Measurements from ENCODE around the gene HNF1A. TPM values are rescaled to one million over a fixed set of nuclear protein-coding genes. Genes with fewer than 3 reads are reported as not detected.
"Not testable (repeated sequence)": the region's sequence is repeated elsewhere in the genome, so short reads cannot be mapped to it uniquely, and the experiment has no call there.

The HNF1A gene
- total RNA-seq, 1 donor from 2014 or later: not detected

DNA sequence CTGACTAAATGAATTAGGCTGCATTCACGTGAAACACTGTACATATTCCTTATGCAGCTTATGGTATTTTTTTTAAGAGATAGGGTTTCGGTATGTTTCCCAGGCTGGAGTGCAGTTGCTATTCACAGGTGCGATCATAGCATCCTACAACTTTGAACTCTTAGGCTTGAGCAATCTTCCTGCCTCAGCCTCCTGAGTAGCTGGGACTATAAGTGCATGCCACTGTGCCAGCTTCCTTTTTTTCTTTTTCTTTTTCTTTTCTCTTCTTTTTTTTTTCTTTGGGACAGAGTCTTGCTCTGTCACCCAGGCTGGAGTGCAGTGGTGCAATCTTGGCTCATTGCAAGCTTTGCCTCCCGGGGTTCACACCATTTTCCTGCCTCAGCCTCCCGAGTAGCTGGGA, 38.3 kb upstream of the HNF1A start:
- H3K4me1 ChIP-seq (ENCODE audit: control insufficient read depth in 3 of 3, insufficient read depth in 3 of 3, low read length in 3 of 3): no peaks in the 10 kb centered on the region
- H3K9me3 ChIP-seq (ENCODE audit: control insufficient read depth in 3 of 3, low read length in 3 of 3): no peaks in the 10 kb centered on the region
- H3K36me3 ChIP-seq (ENCODE audit: control insufficient read depth in 3 of 3, insufficient read depth in 3 of 3, low read length in 3 of 3): no peaks in the 10 kb centered on the region
- H3K4me3 ChIP-seq (ENCODE audit: low read length in 3 of 3): no peak overlapping the region
- H3K9ac ChIP-seq (ENCODE audit: low read depth in 1 of 3, low read length in 3 of 3): no peak overlapping the region
- no peak overlapping the region for H3K27ac ChIP-seq (ENCODE audit: low read depth, low read length)
- H3K27me3 ChIP-seq (ENCODE audit: control insufficient read depth in 3 of 3, insufficient read depth in 3 of 3, low read length in 3 of 3): peaks cover 0 to 2% (median 2%) of the 10 kb centered on the region in 3 donors

DNA sequence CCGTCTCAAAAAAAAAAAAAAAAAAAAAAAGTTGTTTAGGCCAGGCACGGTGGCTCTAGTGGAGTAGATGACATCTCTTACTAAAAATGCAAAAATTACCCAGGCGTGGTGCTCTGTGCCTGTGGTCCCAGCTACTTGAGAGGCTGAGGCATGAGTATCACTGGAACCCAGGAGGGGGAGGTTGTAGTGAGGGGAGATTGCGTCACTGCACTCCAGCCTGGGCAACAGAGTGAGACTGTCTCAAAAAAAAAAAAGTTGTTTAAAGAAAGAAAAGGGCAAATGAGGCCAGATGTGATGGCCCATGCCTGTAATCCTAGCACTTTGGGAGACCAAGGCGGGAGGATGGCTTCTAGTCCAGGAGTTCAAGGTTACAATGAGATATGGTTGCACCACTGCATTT, 37.5 kb upstream of the HNF1A start:
- no peaks in the 10 kb centered on the region for H3K9me3 ChIP-seq (ENCODE audit: control insufficient read depth in 3 of 3, low read length in 3 of 3)
- no peak overlapping the region for H3K4me3 ChIP-seq (ENCODE audit: low read length in 3 of 3)
- H3K36me3 ChIP-seq (ENCODE audit: control insufficient read depth in 3 of 3, insufficient read depth in 3 of 3, low read length in 3 of 3): no peaks in the 10 kb centered on the region
- H3K27me3 ChIP-seq (ENCODE audit: control insufficient read depth in 3 of 3, insufficient read depth in 3 of 3, low read length in 3 of 3): peaks cover 0 to 2% (median 2%) of the 10 kb centered on the region in 3 donors
- no peaks in the 10 kb centered on the region for H3K4me1 ChIP-seq (ENCODE audit: control insufficient read depth in 3 of 3, insufficient read depth in 3 of 3, low read length in 3 of 3)
- no peak overlapping the region for H3K9ac ChIP-seq (ENCODE audit: low read depth in 1 of 3, low read length in 3 of 3)
- no peak overlapping the region for H3K27ac ChIP-seq (ENCODE audit: low read depth, low read length)

DNA sequence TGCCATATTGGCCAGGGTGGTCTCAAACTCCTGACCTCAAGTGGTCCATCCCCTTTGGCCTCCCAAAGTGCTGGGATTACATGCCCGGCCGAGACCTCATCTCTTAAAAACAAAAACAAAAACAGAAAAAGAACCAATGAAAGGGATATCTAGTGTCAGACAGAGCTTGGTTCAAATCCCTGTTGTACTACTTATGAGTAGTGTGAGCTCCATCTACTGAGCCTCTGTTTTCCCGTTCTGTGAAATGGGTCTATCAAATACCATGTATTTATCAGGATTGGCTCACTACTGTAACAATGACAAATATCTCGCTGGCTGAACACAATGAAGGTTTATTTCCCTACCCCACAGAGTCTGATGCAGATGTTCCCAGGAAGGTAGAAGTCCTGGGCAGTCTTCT, 36.9 kb upstream of the HNF1A start:
- H3K27ac ChIP-seq (ENCODE audit: low read depth, low read length): no peak overlapping the region
- H3K9me3 ChIP-seq (ENCODE audit: control insufficient read depth in 3 of 3, low read length in 3 of 3): no peaks in the 10 kb centered on the region
- no peaks in the 10 kb centered on the region for H3K36me3 ChIP-seq (ENCODE audit: control insufficient read depth in 3 of 3, insufficient read depth in 3 of 3, low read length in 3 of 3)
- H3K9ac ChIP-seq (ENCODE audit: low read depth in 1 of 3, low read length in 3 of 3): no peak overlapping the region
- no peaks in the 10 kb centered on the region for H3K4me1 ChIP-seq (ENCODE audit: control insufficient read depth in 3 of 3, insufficient read depth in 3 of 3, low read length in 3 of 3)
- H3K27me3 ChIP-seq (ENCODE audit: control insufficient read depth in 3 of 3, insufficient read depth in 3 of 3, low read length in 3 of 3): peaks cover 0 to 2% (median 0%) of the 10 kb centered on the region in 3 donors
- H3K4me3 ChIP-seq (ENCODE audit: low read length in 3 of 3): no peak overlapping the region

DNA sequence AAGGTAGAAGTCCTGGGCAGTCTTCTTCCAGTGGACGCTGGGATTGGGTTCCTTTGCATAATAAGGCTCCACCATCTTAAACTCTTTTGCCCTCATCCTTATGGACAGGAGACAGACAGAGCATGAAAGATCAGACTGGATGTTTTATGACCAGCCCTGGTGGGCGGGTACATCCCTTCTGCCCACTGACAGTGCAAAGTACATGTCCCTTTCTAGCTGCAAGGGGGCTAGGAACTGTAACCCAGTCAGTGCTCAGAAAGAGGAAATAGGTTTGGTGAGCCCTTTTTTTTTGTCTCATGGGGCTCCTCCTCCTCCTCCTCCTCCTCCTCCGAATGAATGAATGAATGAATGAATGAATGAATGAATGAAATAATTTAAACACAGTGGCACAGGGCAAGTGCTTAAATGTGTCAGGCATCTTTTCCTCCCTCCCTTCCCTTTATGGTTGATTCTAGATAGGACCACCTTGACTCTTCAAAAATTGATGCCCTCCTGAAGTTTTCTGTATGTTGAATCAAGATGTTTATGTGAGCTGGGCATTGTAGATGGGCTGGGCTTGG, 36.4 kb upstream of the HNF1A start:
- no peak overlapping the region for H3K4me3 ChIP-seq (ENCODE audit: low read length in 3 of 3)
- H3K9me3 ChIP-seq (ENCODE audit: control insufficient read depth in 3 of 3, low read length in 3 of 3): no peaks in the 10 kb centered on the region
- H3K27me3 ChIP-seq (ENCODE audit: control insufficient read depth in 3 of 3, insufficient read depth in 3 of 3, low read length in 3 of 3): peaks cover 0 to 2% (median 0%) of the 10 kb centered on the region in 3 donors
- H3K4me1 ChIP-seq (ENCODE audit: control insufficient read depth in 3 of 3, insufficient read depth in 3 of 3, low read length in 3 of 3): no peaks in the 10 kb centered on the region
- no peak overlapping the region for H3K9ac ChIP-seq (ENCODE audit: low read depth in 1 of 3, low read length in 3 of 3)
- H3K27ac ChIP-seq (ENCODE audit: low read depth, low read length): no peak overlapping the region
- H3K36me3 ChIP-seq (ENCODE audit: control insufficient read depth in 3 of 3, insufficient read depth in 3 of 3, low read length in 3 of 3): no peaks in the 10 kb centered on the region

DNA sequence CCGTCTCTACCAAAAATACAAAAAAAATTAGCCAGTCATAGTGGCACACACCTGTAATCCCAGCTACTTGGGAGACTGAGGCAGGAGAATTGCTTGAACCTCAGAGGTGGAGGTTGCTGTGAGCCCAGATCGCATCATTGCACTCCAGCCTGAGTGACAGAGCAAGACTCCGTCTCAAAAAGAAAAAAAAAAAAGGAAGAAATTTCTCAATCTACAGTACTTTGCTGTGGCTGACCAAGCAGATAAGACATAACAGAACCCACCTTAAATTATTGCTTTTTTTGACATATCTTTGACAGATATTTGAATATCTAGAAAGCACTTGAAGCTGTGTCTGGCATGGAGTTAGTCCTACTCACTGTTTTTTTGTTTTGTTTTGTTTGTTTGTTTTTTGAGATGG, 34.9 kb upstream of the HNF1A start:
- Histone ChIP-seq H3K9ac (ENCODE audit: low read depth in 1 of 3, low read length in 3 of 3) (no peak overlapping the region), H3K27ac (ENCODE audit: low read depth, low read length) (no peak overlapping the region), H3K36me3 (ENCODE audit: control insufficient read depth in 3 of 3, insufficient read depth in 3 of 3, low read length in 3 of 3) (no peaks in the 10 kb centered on the region), H3K4me3 (ENCODE audit: low read length in 3 of 3) (no peak overlapping the region), H3K9me3 (ENCODE audit: control insufficient read depth in 3 of 3, low read length in 3 of 3) (no peaks in the 10 kb centered on the region), H3K27me3 (ENCODE audit: control insufficient read depth in 3 of 3, insufficient read depth in 3 of 3, low read length in 3 of 3) (peaks cover 0 to 3% (median 2%) of the 10 kb centered on the region in 3 donors), H3K4me1 (ENCODE audit: control insufficient read depth in 3 of 3, insufficient read depth in 3 of 3, low read length in 3 of 3) (no peaks in the 10 kb centered on the region)

DNA sequence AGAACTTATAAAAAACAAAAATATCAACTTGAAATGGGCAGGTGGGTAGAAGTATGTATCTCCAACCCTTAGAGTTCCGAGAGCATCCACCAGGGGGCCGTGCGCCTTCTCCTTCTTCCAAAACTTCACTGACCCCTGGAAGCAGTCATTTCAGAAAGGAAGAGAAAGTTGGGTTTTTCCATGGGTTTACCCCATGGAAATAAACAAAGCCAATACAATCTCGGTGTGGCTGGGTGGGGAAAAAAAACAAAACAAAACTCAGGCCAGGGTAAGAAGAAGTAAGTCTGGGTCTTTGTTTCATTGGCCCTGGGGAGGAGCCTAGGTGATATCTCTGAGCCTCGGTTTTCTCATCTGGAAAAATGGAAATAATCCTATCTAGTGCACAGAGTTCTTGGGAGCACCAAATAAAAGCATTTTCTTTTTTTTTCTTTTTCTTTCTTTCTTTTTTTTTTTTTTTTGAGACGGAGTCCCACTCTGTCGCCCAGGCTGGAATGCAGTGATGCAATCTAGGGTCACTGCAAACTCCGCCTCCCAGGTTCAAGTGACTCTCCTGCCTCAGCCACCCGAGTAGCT, 33.6 kb upstream of the HNF1A start:
- H3K27me3 ChIP-seq (ENCODE audit: control insufficient read depth in 3 of 3, insufficient read depth in 3 of 3, low read length in 3 of 3): peaks cover 0 to 3% (median 2%) of the 10 kb centered on the region in 3 donors
- no peaks in the 10 kb centered on the region for H3K36me3 ChIP-seq (ENCODE audit: control insufficient read depth in 3 of 3, insufficient read depth in 3 of 3, low read length in 3 of 3)
- H3K9ac ChIP-seq (ENCODE audit: low read depth in 1 of 3, low read length in 3 of 3): no peak overlapping the region
- no peaks in the 10 kb centered on the region for H3K9me3 ChIP-seq (ENCODE audit: control insufficient read depth in 3 of 3, low read length in 3 of 3)
- H3K27ac ChIP-seq (ENCODE audit: low read depth, low read length): no peak overlapping the region
- H3K4me3 ChIP-seq (ENCODE audit: low read length in 3 of 3): no peak overlapping the region
- no peaks in the 10 kb centered on the region for H3K4me1 ChIP-seq (ENCODE audit: control insufficient read depth in 3 of 3, insufficient read depth in 3 of 3, low read length in 3 of 3)

DNA sequence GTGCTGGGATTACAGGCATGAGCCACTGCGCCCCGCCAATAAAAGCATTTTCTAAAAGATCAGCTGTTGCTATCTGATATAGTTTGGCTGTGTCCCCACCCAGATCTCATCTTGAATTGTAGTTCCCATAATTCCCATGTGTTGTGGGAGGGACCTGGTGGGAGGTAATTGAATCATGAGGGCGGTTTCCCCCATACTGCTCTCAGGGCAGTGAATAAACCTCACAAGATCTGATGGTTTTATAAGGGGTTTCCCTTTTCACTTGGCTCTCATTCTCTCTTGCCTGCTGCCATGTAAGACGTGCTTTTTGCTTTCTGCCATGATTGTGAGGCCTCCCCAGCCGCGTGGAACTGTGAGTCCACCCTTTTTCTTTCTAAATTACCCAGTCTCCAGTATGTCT, 32.8 kb upstream of the HNF1A start:
- H3K9ac ChIP-seq (ENCODE audit: low read depth in 1 of 3, low read length in 3 of 3); H3K27ac ChIP-seq (ENCODE audit: low read depth, low read length); H3K4me3 ChIP-seq (ENCODE audit: low read length in 3 of 3); H3K4me1 ChIP-seq (ENCODE audit: control insufficient read depth in 3 of 3, insufficient read depth in 3 of 3, low read length in 3 of 3); H3K9me3 ChIP-seq (ENCODE audit: control insufficient read depth in 3 of 3, low read length in 3 of 3); H3K27me3 ChIP-seq (ENCODE audit: control insufficient read depth in 3 of 3, insufficient read depth in 3 of 3, low read length in 3 of 3); H3K36me3 ChIP-seq (ENCODE audit: control insufficient read depth in 3 of 3, insufficient read depth in 3 of 3, low read length in 3 of 3): not testable (repeated sequence)

DNA sequence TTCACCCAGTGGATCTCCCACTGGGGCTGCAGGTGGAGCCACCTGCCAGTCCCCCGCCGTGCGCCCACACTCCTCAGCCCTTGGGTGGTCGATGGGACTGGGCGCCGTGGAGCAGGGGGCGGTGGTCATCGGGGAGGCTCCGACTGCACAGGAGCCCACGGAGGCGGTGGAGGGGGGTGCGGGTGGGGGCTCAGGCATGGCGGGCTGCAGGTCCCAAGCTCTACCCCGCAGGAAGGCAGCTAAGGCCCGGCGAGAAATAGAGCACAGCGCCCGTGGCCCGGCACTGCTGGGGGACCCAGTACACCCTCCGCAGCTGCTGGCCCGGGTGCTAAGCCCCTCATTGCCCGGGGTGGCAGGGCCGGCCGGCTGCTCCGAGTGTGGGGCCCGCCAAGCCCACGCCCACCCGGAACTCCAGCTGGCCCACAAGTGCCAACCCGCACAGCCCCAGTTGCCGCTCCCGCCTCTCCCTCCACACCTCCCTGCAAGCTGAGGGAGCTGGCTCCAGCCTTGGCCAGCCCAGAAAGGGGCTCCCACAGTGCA, 28.0 kb upstream of the HNF1A start:
- not testable (repeated sequence) for H3K36me3 ChIP-seq (ENCODE audit: control insufficient read depth in 3 of 3, insufficient read depth in 3 of 3, low read length in 3 of 3); H3K27ac ChIP-seq (ENCODE audit: low read depth, low read length)

DNA sequence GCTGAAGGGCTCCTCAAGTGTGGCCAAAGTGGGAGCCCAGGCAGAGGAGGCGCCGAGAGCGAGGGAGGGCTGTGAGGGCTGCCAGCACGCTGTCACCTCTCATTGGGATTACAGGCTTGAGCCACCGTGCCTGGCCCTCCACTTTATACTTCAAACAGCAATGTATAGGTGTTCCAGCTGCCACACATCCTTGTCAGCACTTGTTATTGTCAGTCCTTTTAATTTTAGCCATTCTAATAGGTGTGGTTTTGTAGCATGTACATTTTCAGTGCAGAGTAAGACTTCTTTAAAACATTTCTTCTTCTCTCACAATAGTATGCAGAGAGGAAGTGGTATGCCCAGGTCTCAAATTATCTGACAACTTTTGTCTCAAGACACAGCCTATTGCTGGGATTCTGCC, 27.5 kb upstream of the HNF1A start:
- no peaks in the 10 kb centered on the region for H3K36me3 ChIP-seq (ENCODE audit: control insufficient read depth in 3 of 3, insufficient read depth in 3 of 3, low read length in 3 of 3)
- no peaks in the 10 kb centered on the region for H3K4me1 ChIP-seq (ENCODE audit: control insufficient read depth in 3 of 3, insufficient read depth in 3 of 3, low read length in 3 of 3)

More for the DNA sequence above, 28.0 kb upstream of the HNF1A start:
- H3K27me3 ChIP-seq (ENCODE audit: control insufficient read depth in 3 of 3, insufficient read depth in 3 of 3, low read length in 3 of 3); H3K4me3 ChIP-seq (ENCODE audit: low read length in 3 of 3); H3K9ac ChIP-seq (ENCODE audit: low read depth in 1 of 3, low read length in 3 of 3); H3K9me3 ChIP-seq (ENCODE audit: control insufficient read depth in 3 of 3, low read length in 3 of 3); H3K4me1 ChIP-seq (ENCODE audit: control insufficient read depth in 3 of 3, insufficient read depth in 3 of 3, low read length in 3 of 3): not testable (repeated sequence)

DNA sequence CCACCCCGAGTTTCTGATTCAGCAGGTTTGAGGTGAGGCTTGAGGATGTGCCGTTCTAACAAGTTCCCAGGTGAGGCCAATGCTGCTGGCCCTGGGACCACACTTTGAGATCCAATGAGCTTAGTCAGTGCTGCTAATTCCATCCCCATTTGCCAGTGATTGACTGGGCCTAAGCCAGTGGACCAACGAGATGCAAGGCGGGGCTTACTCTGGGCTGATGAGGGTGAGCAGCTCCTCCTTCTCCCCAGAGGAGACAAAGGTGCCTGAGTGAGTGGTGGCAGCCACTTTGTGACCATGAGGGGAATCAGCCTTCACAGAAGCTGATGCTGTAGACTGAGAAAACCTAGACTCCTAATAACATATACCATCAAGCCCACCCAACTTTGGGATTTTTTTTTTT, 23.1 kb upstream of the HNF1A start:
- Histone ChIP-seq H3K27me3 (ENCODE audit: control insufficient read depth in 3 of 3, insufficient read depth in 3 of 3, low read length in 3 of 3) (peaks cover 0 to 7% (median 2%) of the 10 kb centered on the region in 3 donors), H3K36me3 (ENCODE audit: control insufficient read depth in 3 of 3, insufficient read depth in 3 of 3, low read length in 3 of 3) (no peaks in the 10 kb centered on the region), H3K4me3 (ENCODE audit: low read length in 3 of 3) (no peak overlapping the region), H3K27ac (ENCODE audit: low read depth, low read length) (no peak overlapping the region), H3K4me1 (ENCODE audit: control insufficient read depth in 3 of 3, insufficient read depth in 3 of 3, low read length in 3 of 3) (no peaks in the 10 kb centered on the region), H3K9ac (ENCODE audit: low read depth in 1 of 3, low read length in 3 of 3) (no peak overlapping the region), H3K9me3 (ENCODE audit: control insufficient read depth in 3 of 3, low read length in 3 of 3) (no peaks in the 10 kb centered on the region)

More for the DNA sequence above, 27.5 kb upstream of the HNF1A start:
- Histone ChIP-seq H3K27ac (ENCODE audit: low read depth, low read length) (no peak overlapping the region), H3K4me3 (ENCODE audit: low read length in 3 of 3) (no peak overlapping the region), H3K9ac (ENCODE audit: low read depth in 1 of 3, low read length in 3 of 3) (no peak overlapping the region), H3K9me3 (ENCODE audit: control insufficient read depth in 3 of 3, low read length in 3 of 3) (no peaks in the 10 kb centered on the region), H3K27me3 (ENCODE audit: control insufficient read depth in 3 of 3, insufficient read depth in 3 of 3, low read length in 3 of 3) (peaks cover 0 to 3% (median 0%) of the 10 kb centered on the region in 3 donors)

Data from skeletal muscle tissue (tissue), 4 donors.